Mucosa of stomach (tissue), 1 donor: ENCODE data around the gene SNX19.

Experiments
- H3K27me3 ChIP-seq: one replicate; pipeline ENCODE4 v1.7.0; 2013; ENCODE audit warnings: mild to moderate bottlenecking, low read length; ENCODE audit not compliant: control insufficient read depth, insufficient read depth
- H3K36me3 ChIP-seq: one replicate; pipeline ENCODE4 v1.7.0; 2013; ENCODE audit warnings: low read length; ENCODE audit not compliant: control insufficient read depth, insufficient read depth
- H3K4me1 ChIP-seq: one replicate; pipeline ENCODE4 v1.7.0; 2013; ENCODE audit warnings: mild to moderate bottlenecking, low read length; ENCODE audit not compliant: control insufficient read depth, insufficient read depth
- H3K4me3 ChIP-seq: one replicate; pipeline ENCODE4 v1.7.0; 2013; ENCODE audit warnings: low read length
- H3K9ac ChIP-seq: one replicate; pipeline ENCODE4 v1.7.0; 2013; ENCODE audit warnings: mild to moderate bottlenecking, low read length, moderate library complexity
- H3K9me3 ChIP-seq: one replicate; pipeline ENCODE4 v1.7.0; 2013; ENCODE audit warnings: mild to moderate bottlenecking, low read length, moderate library complexity; ENCODE audit not compliant: control insufficient read depth
- donor health status: Pancreatic carcinoma.

SNX19 gene

GRCh38 chr11:130848361-130849214 is 67.7 kb downstream of the SNX19 start:
- H3K4me1 ChIP-seq = no peaks in the 10 kb centered on the region
- no peak overlapping the region for H3K4me3 ChIP-seq
- H3K27me3 ChIP-seq = no peaks in the 10 kb centered on the region

GRCh38 chr11:130847517-130847916 is 68.8 kb downstream of the SNX19 start:
- Histone ChIP-seq H3K27me3 (no peaks in the 10 kb centered on the region), H3K4me3 (no peak overlapping the region), H3K9ac (no peak overlapping the region), H3K9me3 (no peaks in the 10 kb centered on the region), H3K36me3 (no peaks in the 10 kb centered on the region), H3K4me1 (no peaks in the 10 kb centered on the region)

More at GRCh38 chr11:130848361-130849214, 67.7 kb downstream of the SNX19 start:
- Histone ChIP-seq H3K9me3 (no peaks in the 10 kb centered on the region), H3K9ac (no peak overlapping the region), H3K36me3 (no peaks in the 10 kb centered on the region)

DNA sequence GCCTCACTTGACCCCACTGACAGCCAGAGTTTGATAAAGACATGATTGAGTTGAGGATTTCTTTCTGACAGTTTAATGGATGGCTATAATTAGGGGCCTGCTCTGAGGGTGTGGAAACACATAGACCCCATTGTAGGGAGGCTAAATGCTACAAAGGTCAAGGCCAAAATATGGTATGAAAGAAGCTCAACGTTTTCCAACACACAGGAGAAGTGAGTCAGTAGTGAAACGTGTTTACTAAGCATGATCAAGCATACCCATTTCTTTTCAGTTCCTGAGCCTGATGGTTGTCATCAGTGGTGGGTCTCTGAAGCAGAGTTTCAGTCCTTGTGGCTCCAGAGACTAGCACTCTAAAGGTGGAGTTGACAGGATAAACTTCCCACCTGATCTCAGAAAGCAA is 69.7 kb downstream of the SNX19 start:
- Histone ChIP-seq H3K4me1 (no peaks in the 10 kb centered on the region), H3K4me3 (no peak overlapping the region), H3K9ac (no peak overlapping the region), H3K27me3 (no peaks in the 10 kb centered on the region), H3K9me3 (no peaks in the 10 kb centered on the region), H3K36me3 (no peaks in the 10 kb centered on the region)

DNA sequence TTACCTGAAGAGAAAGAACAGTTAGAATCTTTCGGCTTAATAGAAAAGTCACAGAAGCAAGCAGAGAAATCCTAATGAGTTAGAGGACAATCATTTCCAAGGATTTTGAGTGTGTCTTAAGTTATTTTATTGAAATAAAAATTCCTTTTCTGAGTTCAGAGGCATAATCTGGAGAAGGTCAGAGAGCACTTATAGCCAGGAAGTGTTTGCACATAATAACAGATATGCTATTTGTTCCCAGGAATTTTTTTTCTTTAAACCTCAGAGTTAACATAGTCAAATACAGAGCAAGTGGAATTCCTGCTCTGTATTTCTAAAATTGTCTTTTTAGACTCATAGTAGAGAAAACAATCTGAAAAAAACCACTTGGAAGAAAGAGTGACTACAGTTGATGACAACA is 74.3 kb downstream of the SNX19 start:
- Histone ChIP-seq H3K9ac (no peak overlapping the region), H3K36me3 (no peaks in the 10 kb centered on the region), H3K4me1 (no peaks in the 10 kb centered on the region), H3K27me3 (no peaks in the 10 kb centered on the region), H3K4me3 (no peak overlapping the region), H3K9me3 (no peaks in the 10 kb centered on the region)

GRCh38 chr11:130840679-130841078 is 75.6 kb downstream of the SNX19 start:
- Histone ChIP-seq H3K9me3 (no peaks in the 10 kb centered on the region), H3K27me3 (no peaks in the 10 kb centered on the region), H3K9ac (no peak overlapping the region), H3K4me1 (no peaks in the 10 kb centered on the region), H3K36me3 (no peaks in the 10 kb centered on the region), H3K4me3 (no peak overlapping the region)

- Histone ChIP-seq H3K36me3 (no peaks in the 10 kb centered on the region), H3K27me3 (no peaks in the 10 kb centered on the region), H3K4me1 (no peaks in the 10 kb centered on the region), H3K9ac (no peak overlapping the region), H3K9me3 (no peaks in the 10 kb centered on the region), H3K4me3 (no peak overlapping the region)
Observed at GRCh38 chr11:130839981-130840666, 76.2 kb downstream of the SNX19 start.

GRCh38 chr11:130837194-130837593 is 79.1 kb downstream of the SNX19 start:
- no peaks in the 10 kb centered on the region for H3K9me3 ChIP-seq
- no peaks in the 10 kb centered on the region for H3K36me3 ChIP-seq
- H3K9ac ChIP-seq = no peak overlapping the region
- no peaks in the 10 kb centered on the region for H3K4me1 ChIP-seq
- H3K27me3 ChIP-seq = no peaks in the 10 kb centered on the region
- H3K4me3 ChIP-seq = no peak overlapping the region

DNA sequence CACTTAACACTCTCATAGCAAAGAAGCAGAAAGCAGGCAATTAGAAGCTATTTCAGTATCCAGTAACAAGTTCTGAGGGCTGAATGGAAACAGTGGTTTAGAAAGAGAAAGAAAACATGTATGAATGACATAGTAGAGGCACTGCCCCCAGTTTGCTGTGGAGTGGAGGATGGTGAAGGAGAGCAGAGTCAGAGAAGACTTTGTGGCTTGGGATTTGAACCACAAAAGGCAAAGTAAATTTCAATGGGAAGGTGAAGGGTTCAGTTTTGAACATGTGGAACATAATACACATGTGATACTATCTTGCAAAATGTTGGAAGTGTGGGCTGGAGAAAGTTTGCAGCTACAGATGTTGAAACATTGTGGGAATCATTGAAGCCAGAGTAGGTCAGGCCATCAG is 81.4 kb downstream of the SNX19 start:
- Histone ChIP-seq H3K27me3 (peaks cover 9% of the 10 kb centered on the region), H3K4me1 (no peaks in the 10 kb centered on the region), H3K9me3 (no peaks in the 10 kb centered on the region), H3K4me3 (no peak overlapping the region), H3K36me3 (no peaks in the 10 kb centered on the region), H3K9ac (no peak overlapping the region)

DNA sequence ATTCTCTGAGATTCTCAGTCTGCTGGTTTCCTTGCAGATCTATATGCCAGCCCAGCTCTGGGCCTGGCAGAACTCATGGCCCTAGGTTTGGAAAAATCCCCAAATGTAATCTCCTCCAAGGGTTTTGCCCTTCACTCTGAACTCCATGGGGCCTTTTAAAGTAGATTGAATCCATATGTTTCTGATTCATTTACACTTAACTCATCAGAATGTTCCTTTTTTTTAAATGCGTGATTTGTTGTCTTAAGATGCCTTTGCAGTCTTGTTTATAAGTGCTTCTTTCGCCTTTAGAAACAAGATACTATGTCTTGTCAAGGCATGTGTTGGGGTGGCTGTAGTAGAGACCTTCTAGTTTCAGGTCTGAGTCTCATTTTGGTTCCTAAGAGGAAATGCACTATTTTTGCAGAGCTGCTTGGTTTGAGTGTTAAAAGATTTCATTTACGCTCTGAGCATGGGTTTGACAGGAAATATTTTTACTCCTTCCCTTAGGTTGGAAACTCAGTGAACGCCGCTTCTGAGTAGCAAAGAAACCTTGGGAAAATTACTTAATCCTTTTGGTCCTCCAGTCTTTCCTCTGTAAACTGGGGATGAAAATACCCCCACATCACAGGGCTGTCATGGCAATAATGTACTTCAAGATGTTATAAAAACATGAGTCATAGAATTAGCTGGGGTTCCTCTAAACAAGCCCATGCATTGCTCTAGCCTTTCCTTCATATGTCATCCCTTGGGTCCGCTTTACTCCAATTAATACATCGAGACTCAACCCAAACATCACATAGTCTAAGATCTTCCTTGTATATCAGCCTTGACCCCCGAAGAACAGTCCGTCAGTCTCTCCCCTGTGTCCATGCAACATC is 83.5 kb downstream of the SNX19 start:
- Histone ChIP-seq H3K4me1 (peaks cover 3% of the 10 kb centered on the region), H3K4me3 (no peak overlapping the region), H3K27me3 (peaks cover 9% of the 10 kb centered on the region), H3K9me3 (no peaks in the 10 kb centered on the region), H3K9ac (no peak overlapping the region), H3K36me3 (no peaks in the 10 kb centered on the region)

DNA sequence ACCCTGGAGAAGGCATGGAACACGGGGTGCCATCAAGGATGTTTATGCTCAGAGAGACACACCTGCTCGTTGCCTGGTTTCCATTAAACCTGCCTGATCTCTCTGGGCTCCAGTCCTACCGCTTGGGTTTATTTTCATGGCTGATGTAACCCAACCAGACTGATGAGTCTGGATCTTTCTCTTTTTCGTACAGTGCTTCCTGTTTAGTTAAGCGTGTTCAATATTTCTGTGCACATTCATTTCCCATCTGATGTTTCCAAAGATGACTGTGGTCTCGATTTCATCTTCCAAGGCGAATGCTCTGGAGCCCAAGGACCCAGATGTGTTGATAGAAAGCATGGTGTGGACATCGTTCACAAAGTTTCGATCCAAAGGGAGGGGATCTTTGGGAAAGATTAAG is 84.3 kb downstream of the SNX19 start:
- peaks cover 9% of the 10 kb centered on the region for H3K27me3 ChIP-seq
- peaks cover 10% of the 10 kb centered on the region for H3K4me1 ChIP-seq
- no peak overlapping the region for H3K4me3 ChIP-seq
- H3K9me3 ChIP-seq = no peaks in the 10 kb centered on the region
- H3K9ac ChIP-seq = no peak overlapping the region
- no peaks in the 10 kb centered on the region for H3K36me3 ChIP-seq

GRCh38 chr11:130831506-130831905 is 84.8 kb downstream of the SNX19 start:
- Histone ChIP-seq H3K9ac (no peak overlapping the region), H3K36me3 (no peaks in the 10 kb centered on the region), H3K4me1 (peaks cover 10% of the 10 kb centered on the region), H3K9me3 (no peaks in the 10 kb centered on the region), H3K4me3 (no peak overlapping the region), H3K27me3 (peaks cover 9% of the 10 kb centered on the region)

DNA sequence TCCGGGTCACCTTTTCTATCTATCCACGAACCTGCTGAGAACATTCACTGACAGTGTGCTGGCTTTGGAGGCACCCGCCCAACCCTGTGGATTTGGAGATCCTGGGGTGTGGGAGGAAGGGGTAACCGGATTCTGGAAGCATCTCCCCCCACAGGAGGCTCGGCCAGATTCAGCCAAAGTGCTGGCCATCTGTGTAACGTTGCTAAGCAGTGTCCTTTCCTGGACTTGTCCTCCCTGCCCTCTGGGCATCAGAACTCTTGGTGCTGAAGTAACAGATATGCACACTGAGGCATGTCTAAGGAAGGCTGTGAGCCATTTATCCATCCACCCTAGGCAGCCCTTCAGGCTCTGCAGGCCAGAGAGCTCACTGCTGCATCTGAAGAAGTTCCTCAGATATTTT is 85.7 kb downstream of the SNX19 start:
- Histone ChIP-seq H3K27me3 (peaks cover 9% of the 10 kb centered on the region), H3K4me1 (peaks cover 10% of the 10 kb centered on the region), H3K4me3 (no peak overlapping the region)

More for the DNA sequence above, 85.7 kb downstream of the SNX19 start:
- Histone ChIP-seq H3K9ac (no peak overlapping the region), H3K36me3 (no peaks in the 10 kb centered on the region), H3K9me3 (no peaks in the 10 kb centered on the region)
